ENCODE measurements around the gene CLRN2.

Gene CLRN2, protein sequence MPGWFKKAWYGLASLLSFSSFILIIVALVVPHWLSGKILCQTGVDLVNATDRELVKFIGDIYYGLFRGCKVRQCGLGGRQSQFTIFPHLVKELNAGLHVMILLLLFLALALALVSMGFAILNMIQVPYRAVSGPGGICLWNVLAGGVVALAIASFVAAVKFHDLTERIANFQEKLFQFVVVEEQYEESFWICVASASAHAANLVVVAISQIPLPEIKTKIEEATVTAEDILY

DNA sequence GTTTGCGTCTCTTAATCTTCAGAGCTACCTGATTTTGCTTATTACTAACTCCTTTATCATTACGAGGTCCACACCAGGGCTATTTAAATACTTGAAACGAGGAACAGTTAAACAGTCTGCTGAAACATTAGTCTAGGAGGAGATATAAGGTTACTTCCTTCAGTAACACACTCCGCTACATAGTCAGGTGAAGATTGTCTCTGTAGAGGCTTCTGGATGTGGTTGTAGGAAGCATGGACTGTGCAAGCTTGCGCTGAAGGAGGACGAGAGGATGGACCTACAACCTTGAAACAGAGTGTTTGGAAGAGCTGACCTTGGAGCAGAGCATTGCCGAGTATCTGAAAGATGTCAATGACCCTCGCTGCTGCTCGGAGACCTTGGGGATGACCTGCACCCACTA is at the start of gene CLRN2:
Gene CLRN2 (plus strand): TSS at position 301 of the 400 bp plus-strand sequence. CDS start 102 bp downstream, outside the sequence.
- no peak for DNase-seq (ENCODE audit: low read depth)

DNA sequence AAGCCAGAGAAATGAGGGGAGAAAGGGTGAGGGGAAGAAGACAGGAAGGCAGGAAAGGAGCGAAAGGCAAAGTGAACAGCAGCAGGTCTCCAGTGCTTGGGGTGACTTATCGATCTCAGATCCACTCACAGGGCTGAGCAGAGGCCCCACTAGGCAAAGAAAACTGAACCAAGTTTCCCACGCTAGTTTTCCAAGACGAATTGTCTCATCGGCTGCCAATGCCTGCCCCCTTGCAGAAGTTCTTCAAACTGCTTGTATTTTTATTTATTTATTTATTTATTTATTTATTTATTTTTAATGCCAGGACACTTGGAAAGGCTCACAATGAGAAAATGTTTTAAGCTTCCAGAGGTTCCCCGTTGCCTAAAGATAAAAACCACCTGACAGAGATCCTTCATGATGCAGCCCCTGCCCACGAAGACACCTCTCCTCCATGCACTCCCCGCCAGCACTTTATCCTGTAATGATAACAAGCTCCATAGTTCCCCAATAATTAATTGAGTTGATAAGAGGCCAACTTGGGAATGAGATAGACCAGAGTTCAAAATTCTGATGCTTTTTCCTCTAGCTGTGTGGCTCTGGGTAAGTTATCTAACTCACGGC is 46.2 kb upstream of the CLRN2 start:
- DNase-seq (ENCODE audit: low read depth): peak; percentile 15
- no peak overlapping the region for H3K4me3 ChIP-seq (ENCODE audit: low read depth, low read length)

More for the DNA sequence above, at the start of gene CLRN2:
- no peak within 1 kb of the TSS for H3K4me3 ChIP-seq (ENCODE audit: low read depth, low read length)

DNA sequence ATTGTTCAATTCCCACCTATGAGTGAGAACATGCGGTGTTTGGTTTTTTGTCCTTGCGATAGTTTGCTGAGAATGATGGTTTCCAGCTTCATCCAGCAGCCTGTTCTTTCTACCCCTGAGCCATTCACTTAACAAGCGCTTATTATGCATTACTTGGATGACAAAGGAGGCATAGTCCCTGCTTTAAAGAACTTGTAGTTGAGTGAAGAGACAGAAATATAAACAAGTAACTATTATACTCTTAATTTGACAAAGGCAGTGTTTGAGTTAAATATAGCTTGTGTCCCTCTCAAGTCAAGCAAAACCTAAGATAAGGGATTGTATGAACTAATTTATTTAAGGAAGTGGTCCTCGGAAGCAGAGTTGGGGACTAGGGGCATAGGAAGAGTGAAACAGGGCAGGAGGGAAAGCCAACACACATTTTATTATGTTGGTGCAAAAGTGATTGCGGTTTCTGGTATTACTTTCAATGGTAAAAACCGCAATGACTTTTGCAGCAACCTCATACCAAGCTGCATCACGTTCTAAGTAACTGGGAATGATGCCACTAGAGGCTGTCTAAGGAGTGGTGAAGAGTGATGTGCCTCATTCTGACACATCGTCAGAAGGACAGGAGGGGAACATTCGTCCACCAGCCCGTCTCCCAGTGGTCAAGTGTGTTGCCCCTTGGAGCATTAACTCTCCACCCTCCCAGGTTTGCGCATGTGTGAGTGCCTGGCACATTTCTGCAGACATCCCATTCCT is 44.9 kb upstream of the CLRN2 start:
- no peak for DNase-seq (ENCODE audit: low read depth)
- H3K4me3 ChIP-seq (ENCODE audit: low read depth, low read length): no peak overlapping the region

DNA sequence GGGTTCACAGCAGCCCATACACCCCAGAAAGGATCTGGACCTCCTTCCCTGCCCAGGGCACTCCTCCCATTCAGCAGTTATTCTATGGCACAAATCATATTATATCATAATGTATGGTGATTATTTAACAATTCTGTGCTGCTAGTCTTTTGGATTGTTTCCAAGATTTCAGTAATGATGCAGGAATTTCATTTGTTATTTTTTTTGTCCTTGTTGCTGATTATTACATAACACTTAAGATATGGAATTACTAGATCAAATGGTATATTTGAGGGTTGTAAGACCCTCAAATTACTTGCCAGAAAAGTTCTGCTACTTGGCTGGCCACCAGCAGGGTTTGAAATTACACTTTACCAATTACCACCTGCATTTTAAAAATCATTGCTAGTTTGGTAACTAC is 39.5 kb upstream of the CLRN2 start:
- no peak overlapping the region for H3K4me3 ChIP-seq (ENCODE audit: low read depth, low read length)
- no peak for DNase-seq (ENCODE audit: low read depth)

DNA sequence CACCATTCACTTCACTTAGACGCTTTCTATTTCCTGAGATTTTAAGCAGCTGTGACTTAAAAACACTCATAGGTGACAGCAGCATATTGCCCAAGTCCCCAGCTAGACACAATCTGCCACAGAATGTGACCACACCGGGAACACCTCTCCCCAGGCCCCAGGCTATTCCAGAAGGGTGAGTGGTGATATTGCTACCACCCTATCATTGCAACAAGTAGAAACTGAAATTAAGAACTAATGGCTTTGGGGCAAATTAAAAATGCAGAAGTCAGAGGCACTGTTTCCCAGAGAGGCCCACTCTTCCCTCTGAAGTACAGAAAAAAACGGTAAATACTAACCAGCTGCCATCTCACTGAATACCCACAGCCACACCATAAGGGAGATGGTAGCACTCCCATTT is 38.1 kb upstream of the CLRN2 start:
- no peak overlapping the region for H3K4me3 ChIP-seq (ENCODE audit: low read depth, low read length)
- DNase-seq (ENCODE audit: low read depth): no peak

DNA sequence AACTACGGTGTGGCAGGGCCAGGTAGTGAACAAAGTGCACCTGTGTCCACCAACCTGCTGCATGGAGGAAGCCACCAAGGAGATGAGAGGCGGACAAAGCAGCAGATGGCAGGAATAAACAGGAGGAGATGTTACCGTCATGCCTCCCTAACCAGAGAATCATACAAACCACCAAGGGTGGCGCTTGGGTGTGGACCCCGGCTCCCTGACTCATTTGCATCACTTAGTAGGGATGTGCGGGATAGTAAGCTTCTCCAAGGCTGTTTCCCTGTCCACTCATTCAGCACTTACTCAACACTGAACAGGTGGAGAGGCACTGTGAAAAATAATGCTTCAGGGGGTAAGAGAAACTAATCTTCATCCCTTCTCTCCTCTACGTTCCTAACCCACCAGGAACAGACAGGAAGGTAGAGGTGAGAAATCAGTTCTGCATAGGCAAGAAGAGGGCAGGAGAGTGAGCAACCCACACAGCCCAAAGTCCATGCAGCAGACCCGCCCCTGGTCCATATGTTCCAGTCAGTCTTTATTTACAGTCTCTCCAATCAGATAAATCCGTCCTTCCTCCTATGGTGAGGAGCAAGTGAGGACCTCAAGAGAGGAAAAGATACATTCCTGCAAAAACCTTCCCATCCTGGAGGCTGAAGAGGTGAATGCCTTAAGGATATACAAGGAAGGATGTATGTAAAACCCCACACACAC is 37.0 kb upstream of the CLRN2 start:
- no peak overlapping the region for H3K4me3 ChIP-seq (ENCODE audit: low read depth, low read length)
- DNase-seq (ENCODE audit: low read depth): no peak

DNA sequence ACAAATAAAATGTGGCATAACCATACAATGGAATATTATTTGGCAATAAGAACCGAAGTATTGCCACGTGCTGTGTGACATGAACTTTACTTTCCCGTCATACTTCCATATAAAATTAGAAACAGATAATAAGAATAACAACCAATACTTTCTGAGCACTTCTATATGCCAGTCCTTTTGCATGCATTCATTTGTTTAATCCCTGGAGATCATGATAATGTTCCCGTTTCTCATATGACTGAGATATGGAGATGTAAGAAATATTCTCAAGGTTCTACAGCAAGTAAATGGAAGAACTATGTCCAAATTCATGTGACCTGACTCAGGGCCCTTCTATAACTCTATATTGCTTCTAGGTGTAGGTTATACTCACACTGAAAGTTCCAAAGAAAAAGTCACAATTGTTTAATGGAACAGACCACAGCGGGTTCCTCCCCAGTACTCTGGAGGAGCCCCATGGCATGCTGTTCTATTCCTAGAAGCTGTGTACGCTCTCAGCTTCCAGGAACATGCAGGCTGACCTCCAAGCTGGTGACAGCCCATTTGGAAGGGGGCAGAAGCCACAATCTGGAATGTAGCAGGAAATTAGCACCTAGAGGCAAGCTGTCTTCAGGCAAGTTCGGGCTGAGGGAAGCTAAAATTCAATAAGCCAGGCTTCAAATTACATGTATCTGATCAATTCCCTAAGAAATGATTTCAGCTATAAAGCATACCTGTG is 34.6 kb upstream of the CLRN2 start:
- H3K4me3 ChIP-seq (ENCODE audit: low read depth, low read length): no peak overlapping the region
- DNase-seq (ENCODE audit: low read depth): no peak

DNA sequence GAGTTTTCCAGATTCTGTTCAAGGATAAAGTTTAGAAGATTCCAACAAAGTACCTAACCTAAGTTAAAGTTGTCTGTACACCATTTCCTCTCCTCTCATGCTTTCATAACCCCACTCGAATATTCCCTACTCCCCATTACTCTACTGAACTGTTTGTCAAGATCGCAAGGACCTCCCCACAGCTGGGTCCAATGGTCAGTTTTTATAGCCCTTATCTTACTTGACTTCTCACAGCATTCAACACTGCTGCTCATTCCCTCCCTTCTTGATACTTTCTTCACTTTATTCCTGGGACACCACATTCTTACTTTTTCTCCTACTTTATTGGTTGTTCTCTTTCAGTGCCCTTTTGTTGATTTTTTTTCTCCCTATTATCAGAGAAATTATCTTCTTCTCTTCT is 34.0 kb upstream of the CLRN2 start:
- no peak overlapping the region for H3K4me3 ChIP-seq (ENCODE audit: low read depth, low read length)
- DNase-seq (ENCODE audit: low read depth): no peak

DNA sequence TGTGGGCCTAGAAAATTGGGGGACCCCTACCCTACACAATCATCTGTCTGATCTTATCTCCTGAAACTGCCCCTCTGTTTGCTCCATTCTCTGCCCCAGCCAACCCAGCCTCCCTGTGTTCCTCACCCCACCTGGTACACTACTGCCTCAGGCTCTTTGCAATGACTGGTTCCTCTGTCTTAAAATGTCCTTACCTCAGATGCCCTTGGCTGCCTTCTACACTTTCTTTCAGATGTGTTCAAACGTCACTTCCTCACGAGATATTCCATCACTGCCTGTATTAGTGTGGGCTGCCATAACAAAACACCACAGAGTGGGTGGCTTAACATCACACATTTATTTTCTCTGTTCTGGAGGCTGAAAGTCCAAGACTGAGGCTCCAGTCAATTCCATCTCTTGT is 32.2 kb upstream of the CLRN2 start:
- H3K4me3 ChIP-seq (ENCODE audit: low read depth, low read length): no peak overlapping the region
- no peak for DNase-seq (ENCODE audit: low read depth)

DNA sequence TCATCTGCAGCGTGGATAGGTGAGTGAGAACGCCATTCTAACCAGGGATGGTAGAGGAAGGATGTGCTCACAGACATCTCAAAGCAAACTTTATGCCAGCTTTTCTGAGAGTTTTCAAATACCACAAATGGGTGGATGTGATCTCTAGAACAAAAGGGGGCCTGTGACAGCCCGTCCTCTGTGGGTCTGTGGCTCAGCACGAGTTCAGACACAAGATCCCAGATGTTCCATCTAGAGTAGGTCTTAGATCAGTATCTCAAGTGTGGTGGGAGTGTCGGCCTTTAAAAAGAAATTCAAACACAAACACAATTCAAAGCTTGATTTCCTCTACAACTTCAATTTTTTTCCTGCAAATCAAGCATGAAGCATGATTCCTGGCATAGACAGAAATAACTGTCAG is 25.8 kb upstream of the CLRN2 start:
- no peak overlapping the region for H3K4me3 ChIP-seq (ENCODE audit: low read depth, low read length)
- no peak for DNase-seq (ENCODE audit: low read depth)

DNA sequence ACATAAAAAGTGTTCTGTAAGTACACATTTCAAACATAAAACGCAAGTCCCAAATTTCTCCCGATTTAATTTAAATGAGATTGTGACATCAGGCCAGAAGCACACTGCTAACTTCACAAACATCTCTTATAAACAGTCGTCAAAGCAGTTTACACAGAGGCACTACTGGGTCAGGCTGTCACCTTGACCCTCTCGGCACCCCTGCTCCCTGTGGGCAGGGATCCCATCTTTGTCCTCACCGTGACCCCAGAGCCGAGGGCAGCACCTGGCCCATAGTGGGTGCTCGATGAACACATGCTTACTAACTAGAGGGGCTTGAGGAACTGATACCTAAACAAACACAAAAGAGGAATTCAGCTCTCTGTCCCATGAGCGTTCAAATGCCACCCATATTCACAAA is 25.2 kb upstream of the CLRN2 start:
- no peak for DNase-seq (ENCODE audit: low read depth)
- no peak overlapping the region for H3K4me3 ChIP-seq (ENCODE audit: low read depth, low read length)

DNA sequence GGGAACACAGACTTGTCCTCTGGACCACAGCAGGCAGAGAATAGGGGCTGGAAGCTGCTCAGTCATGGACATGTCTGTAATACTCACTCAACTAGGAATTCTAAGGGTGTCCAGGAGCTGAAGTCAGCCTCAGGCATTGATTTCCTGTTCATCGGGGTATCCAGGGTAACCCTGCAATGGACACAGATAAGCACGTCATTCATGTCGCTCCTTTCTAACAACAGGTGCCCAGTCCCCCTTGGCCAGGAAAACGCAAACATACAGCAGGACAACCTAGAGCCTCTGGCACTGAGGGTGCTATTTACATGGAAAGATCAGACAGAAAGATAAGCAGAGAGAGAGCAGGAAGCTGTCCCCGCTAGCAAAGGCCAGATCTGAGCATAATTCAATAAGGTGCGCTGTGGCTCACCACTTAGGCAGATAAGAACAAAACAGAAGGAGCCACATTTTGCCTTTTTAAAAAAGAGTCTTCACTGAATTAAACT is 24.3 kb upstream of the CLRN2 start:
- DNase-seq (ENCODE audit: low read depth): no peak
- no peak overlapping the region for H3K4me3 ChIP-seq (ENCODE audit: low read depth, low read length)

DNA sequence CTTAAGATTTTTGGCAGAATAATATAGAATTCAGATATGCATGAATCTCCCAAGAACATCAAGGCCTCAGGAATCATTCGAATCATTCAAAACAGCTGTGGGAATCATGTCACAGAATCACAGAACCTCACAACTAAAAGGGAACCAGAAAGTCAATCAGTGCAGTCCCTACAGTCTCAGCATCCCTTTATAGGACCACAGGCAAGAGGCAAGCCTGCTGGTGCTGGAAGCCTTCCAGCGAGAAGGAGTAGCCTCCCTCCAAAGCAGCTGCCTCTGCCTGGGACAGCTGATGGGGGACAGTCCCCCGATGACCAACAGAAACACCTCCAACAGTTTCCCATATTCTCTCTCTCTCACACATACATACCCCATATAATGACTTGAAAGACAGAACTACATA is 23.8 kb upstream of the CLRN2 start:
- no peak overlapping the region for H3K4me3 ChIP-seq (ENCODE audit: low read depth, low read length)
- no peak for DNase-seq (ENCODE audit: low read depth)

DNA sequence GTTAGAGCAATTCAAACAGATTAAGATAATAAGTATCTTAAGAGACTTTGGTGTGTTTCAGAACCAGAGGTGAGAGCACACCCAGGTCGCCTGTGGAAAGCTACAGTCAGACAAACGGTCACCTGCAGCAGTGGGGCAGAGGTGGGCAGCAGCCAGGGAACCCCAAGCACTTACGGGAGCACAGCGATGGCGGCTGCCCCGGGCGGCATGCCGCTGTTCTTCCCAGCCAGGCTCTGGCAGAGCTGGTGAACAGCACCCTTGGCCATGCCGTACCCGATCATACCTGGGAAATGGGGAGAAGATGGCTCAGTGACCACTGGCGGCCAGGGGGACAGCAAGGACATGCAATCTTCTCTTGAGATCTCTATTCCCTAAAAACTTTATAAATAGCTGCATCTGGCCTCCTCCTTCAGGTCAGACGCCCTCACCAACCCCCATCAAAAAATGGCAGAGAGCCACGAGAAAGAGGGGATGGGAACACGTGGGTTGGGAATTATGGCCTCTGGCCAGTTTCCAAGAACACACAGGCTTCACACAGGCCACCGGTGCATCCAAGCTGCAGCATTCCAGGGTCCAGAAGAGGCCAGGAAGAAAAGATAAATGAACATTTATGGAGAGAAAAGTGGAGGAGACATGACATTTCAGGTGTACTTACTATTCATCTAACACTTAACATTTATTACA is 22.8 kb upstream of the CLRN2 start:
- no peak for DNase-seq (ENCODE audit: low read depth)
- H3K4me3 ChIP-seq (ENCODE audit: low read depth, low read length): no peak overlapping the region

DNA sequence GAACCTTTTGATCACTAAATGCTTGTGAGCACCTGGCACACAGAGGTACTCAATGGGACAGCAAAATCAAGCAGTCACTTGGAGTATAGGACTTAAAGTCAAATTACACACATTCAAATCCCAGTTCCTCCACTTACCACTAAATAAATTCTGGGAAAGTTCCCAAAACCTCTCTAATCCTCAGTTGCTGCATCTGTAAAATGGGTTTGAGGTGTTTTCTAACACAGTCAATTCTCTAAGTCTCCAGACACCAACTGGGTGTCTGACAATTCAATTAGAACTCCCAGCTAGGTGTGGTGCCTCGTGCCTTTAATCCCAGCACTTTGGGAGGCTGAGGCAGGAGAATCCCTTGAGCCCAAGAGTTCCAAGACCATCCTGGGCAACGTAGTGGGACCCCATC is 22.1 kb upstream of the CLRN2 start:
- DNase-seq (ENCODE audit: low read depth): no peak
- no peak overlapping the region for H3K4me3 ChIP-seq (ENCODE audit: low read depth, low read length)

DNA sequence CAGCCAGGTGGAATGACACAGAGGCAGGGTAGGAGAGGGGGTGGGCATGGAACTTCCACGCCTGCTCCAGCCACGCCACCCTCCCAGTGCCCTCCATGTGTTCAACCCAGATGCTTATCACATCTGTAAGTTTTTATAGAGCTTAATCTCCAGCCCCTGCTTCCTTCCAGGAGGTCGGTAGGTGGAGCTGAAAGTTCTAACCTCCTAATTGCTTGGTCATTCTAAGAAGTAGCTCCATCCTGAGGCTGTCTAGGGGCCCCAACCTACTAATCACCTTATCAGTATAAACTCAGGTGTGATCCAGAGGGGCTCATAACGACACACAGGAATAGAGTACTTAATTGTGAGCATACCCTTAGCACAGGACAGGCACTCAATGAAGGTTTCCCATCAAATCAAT is 21.3 kb upstream of the CLRN2 start:
- no peak overlapping the region for H3K4me3 ChIP-seq (ENCODE audit: low read depth, low read length)
- DNase-seq (ENCODE audit: low read depth): no peak

DNA sequence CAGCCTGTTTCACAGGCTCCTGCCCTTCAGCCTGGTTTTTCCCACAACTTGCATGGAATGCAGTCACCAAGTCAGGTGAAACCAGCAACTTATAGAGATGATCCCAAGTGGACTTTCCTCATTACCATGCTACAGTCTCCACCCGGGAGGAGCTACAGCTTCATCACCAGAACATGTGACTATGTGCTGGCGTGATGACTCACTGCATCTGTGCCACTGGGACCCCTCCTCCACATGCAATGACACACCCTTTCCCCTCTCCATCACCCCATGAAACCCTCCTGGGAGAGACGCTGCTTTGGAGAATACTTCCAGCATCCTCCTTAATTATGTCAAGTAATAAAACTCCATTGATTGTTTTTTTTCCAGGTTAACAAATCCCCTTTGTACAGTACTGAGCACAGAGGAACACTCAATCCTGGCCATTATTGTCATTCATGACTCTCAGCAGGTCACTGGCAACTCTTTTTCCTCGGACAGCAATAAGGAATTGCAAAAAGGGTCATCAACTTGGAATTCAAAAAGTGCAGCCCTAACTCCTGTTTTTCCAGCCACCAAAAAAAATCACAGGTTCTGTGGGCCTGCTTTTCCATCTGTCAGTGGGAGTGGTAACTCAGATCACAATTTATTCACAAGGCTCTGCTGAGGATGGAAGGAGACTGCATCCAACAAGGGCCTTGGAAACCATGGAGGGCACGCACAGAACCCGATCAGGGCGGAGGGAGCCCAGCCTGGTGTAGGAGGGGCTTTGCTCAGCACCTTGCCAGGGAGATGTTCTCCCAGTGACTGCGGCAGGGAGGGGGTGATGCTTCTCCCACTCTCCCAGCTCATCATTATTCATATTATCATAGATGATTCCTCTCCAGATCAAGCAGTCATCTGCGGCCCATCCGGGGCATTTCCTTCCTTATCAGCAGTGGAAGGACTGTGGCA is 20.4 kb upstream of the CLRN2 start:
- DNase-seq (ENCODE audit: low read depth): peak; percentile 70
- no peak overlapping the region for H3K4me3 ChIP-seq (ENCODE audit: low read depth, low read length)

DNA sequence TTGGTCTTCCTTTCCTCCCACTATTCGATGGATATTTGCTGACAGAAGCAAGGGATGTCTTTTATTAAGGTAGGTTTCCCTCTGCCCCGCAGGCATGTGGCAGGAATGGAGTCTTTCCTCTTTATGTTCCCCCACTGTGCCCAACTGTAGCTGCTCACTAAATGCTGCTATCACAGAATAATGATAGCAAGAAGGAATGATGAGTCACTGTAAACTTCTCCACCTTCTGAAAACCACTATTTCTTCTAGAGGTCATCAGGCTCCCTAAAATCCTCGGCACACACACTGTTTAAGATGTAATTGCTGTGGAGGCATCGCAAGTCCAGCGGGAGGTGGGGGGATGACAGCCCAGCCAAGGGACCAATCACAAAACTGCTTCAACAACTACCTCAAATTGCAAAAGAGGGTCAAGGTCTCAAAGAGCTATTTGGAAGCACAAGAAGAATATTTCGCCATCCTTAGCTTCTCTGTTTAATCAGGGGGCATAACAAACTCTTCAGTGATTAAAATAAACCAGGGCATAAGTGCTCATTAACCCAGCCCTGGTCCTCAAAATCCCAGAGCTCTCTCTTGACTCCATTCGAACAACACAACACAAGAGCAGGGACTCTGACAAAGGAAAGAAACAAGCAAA is 17.0 kb upstream of the CLRN2 start:
- H3K4me3 ChIP-seq (ENCODE audit: low read depth, low read length): no peak overlapping the region
- no peak for DNase-seq (ENCODE audit: low read depth)

Data from skeletal muscle cell (primary cell).